Measurements from ENCODE around the gene NCDN.

NCDN gene

GRCh38 chr1:35590476-35591040 lies 33.0 kb downstream of the NCDN start:
- ATAC-seq (ENCODE audit: insufficient read depth, low read depth) (no peak), DNase-seq (no peak)
- Histone ChIP-seq H3K79me2 (ENCODE audit: insufficient read depth, low read length) (no peaks in the 10 kb centered on the region), H3K4me2 (ENCODE audit: insufficient read depth, low read length) (no peak overlapping the region), H3K4me1 (ENCODE audit: insufficient read depth, low read length) (peaks cover 3% of the 10 kb centered on the region; the same call in 1 of the 2 replicates), H3K36me3 (ENCODE audit: insufficient read depth, low read length) (peaks cover 11% of the 10 kb centered on the region), H3K27me3 (ENCODE audit: insufficient read depth, low read length, poor library complexity) (no peaks in the 10 kb centered on the region), H2AFZ (ENCODE audit: low read depth, low read length) (no peak overlapping the region), H4K20me1 (ENCODE audit: insufficient read depth, low read length) (no peaks in the 10 kb centered on the region), H3K9ac (ENCODE audit: low read depth, low read length) (no peak overlapping the region), H3K4me3 (ENCODE audit: low read depth in 1 of 2, low read length in 2 of 2) (no peak overlapping the region), H3K9me3 (ENCODE audit: insufficient read depth, low read length, severe bottlenecking) (no peaks in the 10 kb centered on the region), H3K27ac (ENCODE audit: low read length) (no peak overlapping the region)
- TF ChIP-seq EZH2 (IDR thresholded peaks at IDR 0.05; ENCODE audit: borderline replicate concordance, low read depth, low read length, severe bottlenecking), result no peak
- no peak for TF ChIP-seq CTCF (IDR thresholded peaks at IDR 0.05; ENCODE audit: borderline replicate concordance, extremely low read depth, low read length, poor library complexity, severe bottlenecking)

GRCh38 chr1:35591211-35591610 lies 33.6 kb downstream of the NCDN start:
- DNase-seq, result no peak
- TF ChIP-seq EZH2 (IDR thresholded peaks at IDR 0.05; ENCODE audit: borderline replicate concordance, low read depth, low read length, severe bottlenecking), result no peak
- no peak for TF ChIP-seq CTCF (IDR thresholded peaks at IDR 0.05; ENCODE audit: borderline replicate concordance, extremely low read depth, low read length, poor library complexity, severe bottlenecking)

GRCh38 chr1:35592991-35593769 lies 35.6 kb downstream of the NCDN start:
- no peaks in the 10 kb centered on the region for H4K20me1 ChIP-seq (ENCODE audit: insufficient read depth, low read length)
- H3K4me3 ChIP-seq (ENCODE audit: low read depth in 1 of 2, low read length in 2 of 2), result no peak overlapping the region
- peaks cover 19% of the 10 kb centered on the region for H3K36me3 ChIP-seq (ENCODE audit: insufficient read depth, low read length)
- ATAC-seq (ENCODE audit: insufficient read depth, low read depth) (peak; percentile 16; the same call in 2 of the 3 replicates), DNase-seq (no peak)
- H3K4me1 ChIP-seq (ENCODE audit: insufficient read depth, low read length), result peaks cover 3% of the 10 kb centered on the region; the same call in 1 of the 2 replicates
- H3K27ac ChIP-seq (ENCODE audit: low read length), result no peak overlapping the region
- no peaks in the 10 kb centered on the region for H3K9me3 ChIP-seq (ENCODE audit: insufficient read depth, low read length, severe bottlenecking)
- no peaks in the 10 kb centered on the region for H3K27me3 ChIP-seq (ENCODE audit: insufficient read depth, low read length, poor library complexity)
- no peak overlapping the region for H3K4me2 ChIP-seq (ENCODE audit: insufficient read depth, low read length)
- no peak overlapping the region for H3K9ac ChIP-seq (ENCODE audit: low read depth, low read length)
- no peak for TF ChIP-seq EZH2 (IDR thresholded peaks at IDR 0.05; ENCODE audit: borderline replicate concordance, low read depth, low read length, severe bottlenecking)
- no peak for TF ChIP-seq CTCF (IDR thresholded peaks at IDR 0.05; ENCODE audit: borderline replicate concordance, extremely low read depth, low read length, poor library complexity, severe bottlenecking)
- H2AFZ ChIP-seq (ENCODE audit: low read depth, low read length), result no peak overlapping the region
- H3K79me2 ChIP-seq (ENCODE audit: insufficient read depth, low read length), result no peaks in the 10 kb centered on the region

More at GRCh38 chr1:35591211-35591610, 33.6 kb downstream of the NCDN start:
- H3K4me1 ChIP-seq (ENCODE audit: insufficient read depth, low read length), result peaks cover 3% of the 10 kb centered on the region; the same call in 1 of the 2 replicates
- H3K27me3 ChIP-seq (ENCODE audit: insufficient read depth, low read length, poor library complexity), result no peaks in the 10 kb centered on the region
- no peak overlapping the region for H3K27ac ChIP-seq (ENCODE audit: low read length)
- H3K36me3 ChIP-seq (ENCODE audit: insufficient read depth, low read length), result peaks cover 15% of the 10 kb centered on the region
- H3K4me3 ChIP-seq (ENCODE audit: low read depth in 1 of 2, low read length in 2 of 2), result no peak overlapping the region
- H2AFZ ChIP-seq (ENCODE audit: low read depth, low read length), result no peak overlapping the region
- no peaks in the 10 kb centered on the region for H3K9me3 ChIP-seq (ENCODE audit: insufficient read depth, low read length, severe bottlenecking)
- H3K9ac ChIP-seq (ENCODE audit: low read depth, low read length), result no peak overlapping the region
- no peak overlapping the region for H3K4me2 ChIP-seq (ENCODE audit: insufficient read depth, low read length)
- H3K79me2 ChIP-seq (ENCODE audit: insufficient read depth, low read length), result no peaks in the 10 kb centered on the region
- no peaks in the 10 kb centered on the region for H4K20me1 ChIP-seq (ENCODE audit: insufficient read depth, low read length)
- ATAC-seq (ENCODE audit: insufficient read depth, low read depth), result no peak
